KOPT-K1 (cell line): Measurements from ENCODE around the gene DUSP6.

Source experiments
- H3K27ac ChIP-seq: fragments of 200-600 bp; sonication (generic); 2 replicates; pipeline ENCODE4 v1.5.1; 2016; ENCODE audit warnings: antibody characterized with exemption, mild to moderate bottlenecking, low read depth, low read length; ENCODE audit not compliant: poor library complexity, severe bottlenecking
- H3K36me3 ChIP-seq: fragments of 200-600 bp; sonication (generic); 2 replicates; pipeline ENCODE4 v1.5.1; 2017; ENCODE audit warnings: antibody characterized with exemption, mild to moderate bottlenecking, low read length, moderate library complexity; ENCODE audit not compliant: insufficient read depth
- H3K9me3 ChIP-seq: fragments of 200-600 bp; sonication (generic); 2 replicates; pipeline ENCODE4 v1.5.1; 2017; ENCODE audit warnings: antibody characterized with exemption, low read length, mild to moderate bottlenecking; ENCODE audit not compliant: insufficient read depth, poor library complexity, severe bottlenecking

Gene DUSP6

DNA sequence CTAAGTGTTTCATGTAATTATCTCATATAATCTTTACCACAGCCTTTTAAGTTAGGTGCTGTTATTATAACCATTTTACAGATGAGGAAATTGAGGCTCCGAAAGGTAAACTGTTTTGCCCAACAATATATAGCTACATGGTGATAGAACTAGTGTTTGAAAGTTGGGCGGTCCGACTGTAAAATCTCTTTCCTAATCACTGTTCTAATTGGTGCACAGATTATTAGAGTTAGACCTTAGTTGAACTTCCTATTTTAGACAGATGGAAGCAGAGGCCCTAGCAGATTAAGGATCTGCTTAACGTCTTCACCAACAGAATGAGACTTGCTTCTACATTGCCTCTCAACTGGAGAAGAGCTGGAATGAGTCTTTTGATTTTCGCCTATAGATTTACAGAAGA is 30.0 kb upstream of the DUSP6 start:
- no peak overlapping the region for H3K27ac ChIP-seq
- no peaks in the 10 kb centered on the region for H3K36me3 ChIP-seq

GRCh38 chr12:89379839-89380467 is 27.7 kb upstream of the DUSP6 start:
- H3K9me3 ChIP-seq, result no peaks in the 10 kb centered on the region
- no peak overlapping the region for H3K27ac ChIP-seq
- H3K36me3 ChIP-seq, result no peaks in the 10 kb centered on the region

More for the DNA sequence above, 30.0 kb upstream of the DUSP6 start:
- no peaks in the 10 kb centered on the region for H3K9me3 ChIP-seq

DNA sequence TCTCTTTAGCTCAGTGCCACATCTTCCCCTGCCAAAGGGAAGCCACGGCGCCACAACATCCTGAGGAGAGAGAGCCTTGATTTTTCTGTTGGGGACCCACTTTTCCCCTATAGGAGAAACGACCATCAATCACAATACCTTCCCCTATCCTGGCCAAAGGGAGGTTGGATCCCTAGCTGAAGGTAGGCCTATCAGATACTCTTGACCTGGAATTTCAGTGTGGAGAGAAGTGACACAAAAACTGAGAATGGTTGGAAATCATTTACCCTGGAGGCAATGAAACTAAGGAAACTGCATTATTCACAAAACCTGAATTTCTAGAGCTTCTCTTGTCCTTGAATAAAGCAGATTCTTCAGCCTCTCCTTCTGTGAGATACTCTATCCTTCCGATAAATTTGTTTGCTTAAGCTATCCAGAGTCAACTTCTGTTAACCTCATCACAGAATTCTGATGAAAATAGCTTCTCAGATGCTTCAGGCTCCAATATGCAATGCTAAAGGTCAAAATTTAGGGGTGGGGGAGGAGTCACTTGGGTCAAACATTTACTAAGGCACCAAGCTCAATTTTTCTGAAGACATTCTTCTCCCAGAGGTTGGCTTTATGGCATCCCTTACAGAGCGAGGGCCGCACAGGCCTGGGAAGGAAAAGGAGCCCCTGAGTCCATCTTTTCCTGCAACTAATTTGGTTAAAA is 27.0 kb upstream of the DUSP6 start:
- H3K9me3 ChIP-seq, result no peaks in the 10 kb centered on the region
- H3K27ac ChIP-seq, result no peak overlapping the region
- no peaks in the 10 kb centered on the region for H3K36me3 ChIP-seq

GRCh38 chr12:89376844-89377243 is 24.5 kb upstream of the DUSP6 start:
- Histone ChIP-seq H3K9me3 (no peaks in the 10 kb centered on the region), H3K36me3 (no peaks in the 10 kb centered on the region), H3K27ac (no peak overlapping the region)

- no peak overlapping the region for H3K27ac ChIP-seq
- no peaks in the 10 kb centered on the region for H3K36me3 ChIP-seq
- H3K9me3 ChIP-seq, result no peaks in the 10 kb centered on the region
These were observed 23.9 kb upstream of the DUSP6 start for GRCh38 chr12:89376202-89376529.

DNA sequence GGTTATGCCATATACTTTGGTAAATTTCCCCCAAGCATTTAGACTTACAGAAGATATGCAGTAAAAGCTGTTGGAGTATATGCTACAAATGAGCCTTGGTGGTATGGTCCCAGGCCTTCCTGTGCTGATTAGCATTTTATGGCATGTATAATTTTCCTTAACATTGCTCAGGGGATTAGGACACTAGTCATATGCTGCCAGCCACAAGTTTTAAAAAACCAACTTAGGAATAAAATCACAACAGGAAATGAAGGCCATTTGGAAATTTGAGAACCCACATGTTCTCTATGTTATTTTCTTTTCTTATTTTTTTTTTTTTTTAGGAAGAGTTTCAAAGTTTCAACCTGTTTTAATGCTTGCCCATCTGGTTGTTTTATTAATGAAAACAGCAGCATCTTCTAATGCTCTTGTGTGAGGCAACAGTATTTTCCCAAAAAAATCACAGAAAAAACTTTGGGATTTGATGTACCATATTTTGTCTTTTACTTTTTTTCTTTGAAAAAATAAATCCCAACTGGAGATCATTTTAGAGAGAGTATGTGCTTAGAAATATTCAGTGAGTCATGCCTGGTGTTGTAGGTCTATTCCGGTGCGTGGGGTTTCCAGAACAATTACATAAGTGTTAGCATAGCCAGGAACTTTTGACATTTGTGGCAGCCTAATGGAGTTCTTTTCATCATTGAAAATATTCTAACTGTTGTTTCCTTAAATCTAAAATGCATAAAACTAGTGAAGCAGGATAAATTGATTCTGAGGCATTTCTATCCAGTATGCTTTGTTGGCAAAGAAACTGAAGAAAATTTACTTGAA is 21.7 kb upstream of the DUSP6 start:
- H3K27ac ChIP-seq, result no peak overlapping the region
- H3K36me3 ChIP-seq, result no peaks in the 10 kb centered on the region
- no peaks in the 10 kb centered on the region for H3K9me3 ChIP-seq

GRCh38 chr12:89372584-89373370 is 20.5 kb upstream of the DUSP6 start:
- Histone ChIP-seq H3K27ac (no peak overlapping the region), H3K9me3 (no peaks in the 10 kb centered on the region), H3K36me3 (no peaks in the 10 kb centered on the region)

GRCh38 chr12:89370850-89371249 is 18.5 kb upstream of the DUSP6 start:
- H3K27ac ChIP-seq, result no peak overlapping the region
- no peaks in the 10 kb centered on the region for H3K36me3 ChIP-seq
- no peaks in the 10 kb centered on the region for H3K9me3 ChIP-seq

- Histone ChIP-seq H3K9me3 (no peaks in the 10 kb centered on the region), H3K27ac (no peak overlapping the region), H3K36me3 (no peaks in the 10 kb centered on the region)
These were observed 18.1 kb upstream of the DUSP6 start for GRCh38 chr12:89370421-89370831.

DNA sequence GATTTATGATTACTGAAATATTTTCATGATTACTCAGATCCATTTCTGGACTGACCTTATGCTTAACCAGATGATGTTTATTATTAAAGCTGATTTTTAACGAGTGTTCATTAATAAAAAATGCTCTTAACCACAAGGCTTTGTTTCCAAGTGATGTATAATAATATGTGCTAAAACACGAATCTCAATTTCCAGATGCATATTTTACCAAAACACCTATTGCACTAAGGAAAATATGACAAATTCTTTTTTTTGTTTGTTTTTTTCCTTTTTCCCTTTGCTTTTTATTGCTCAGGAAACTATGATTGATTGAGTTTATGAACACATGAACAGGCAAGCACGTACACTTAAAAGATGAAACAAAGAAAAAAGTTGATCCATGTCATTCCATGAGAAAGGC is 16.9 kb upstream of the DUSP6 start:
- Histone ChIP-seq H3K9me3 (no peaks in the 10 kb centered on the region), H3K27ac (no peak overlapping the region), H3K36me3 (no peaks in the 10 kb centered on the region)

GRCh38 chr12:89368391-89368790 is 16.1 kb upstream of the DUSP6 start:
- no peak overlapping the region for H3K27ac ChIP-seq

DNA sequence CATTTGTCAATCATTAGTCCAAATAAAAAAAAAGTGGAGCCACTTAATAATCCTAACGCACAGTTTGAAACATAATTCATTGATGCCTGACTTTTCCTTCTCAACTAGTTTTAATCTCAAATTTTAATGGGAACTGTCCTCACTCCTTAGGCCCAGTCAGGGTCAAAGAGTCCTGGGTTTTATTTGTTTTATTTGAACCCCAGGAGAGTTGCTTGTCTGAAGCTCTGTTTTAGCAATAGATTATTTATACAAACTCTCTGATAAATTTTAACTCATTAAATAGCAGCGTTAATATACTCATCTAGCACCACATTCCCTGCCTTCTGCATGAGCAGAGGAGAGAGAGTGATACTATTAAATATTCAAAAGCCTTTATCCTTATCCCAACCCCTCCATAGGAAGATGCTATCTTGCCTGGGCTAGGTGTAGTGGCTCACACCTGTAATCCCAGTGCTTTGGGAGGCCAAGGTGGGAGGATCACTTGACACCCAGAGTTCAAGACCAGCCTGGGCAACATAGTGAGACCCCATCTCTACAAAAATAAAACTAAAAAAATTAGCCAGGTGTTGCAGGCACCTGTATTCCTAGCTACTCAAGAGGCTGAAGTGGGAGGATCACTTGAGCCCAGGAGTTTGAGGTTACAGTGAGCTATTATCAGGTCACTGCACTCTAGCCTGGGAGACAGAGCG is 14.5 kb upstream of the DUSP6 start:
- no peaks in the 10 kb centered on the region for H3K36me3 ChIP-seq
- no peaks in the 10 kb centered on the region for H3K9me3 ChIP-seq

More at GRCh38 chr12:89368391-89368790, 16.1 kb upstream of the DUSP6 start:
- no peaks in the 10 kb centered on the region for H3K9me3 ChIP-seq
- H3K36me3 ChIP-seq, result no peaks in the 10 kb centered on the region

GRCh38 chr12:89364631-89365030 is 12.3 kb upstream of the DUSP6 start:
- Histone ChIP-seq H3K27ac (no peak overlapping the region), H3K9me3 (no peaks in the 10 kb centered on the region), H3K36me3 (no peaks in the 10 kb centered on the region)

More for the DNA sequence above, 14.5 kb upstream of the DUSP6 start:
- H3K27ac ChIP-seq, result no peak overlapping the region

GRCh38 chr12:89364058-89364457 is 11.8 kb upstream of the DUSP6 start:
- no peaks in the 10 kb centered on the region for H3K9me3 ChIP-seq
- no peak overlapping the region for H3K27ac ChIP-seq
- H3K36me3 ChIP-seq, result no peaks in the 10 kb centered on the region
